K562 (cell line): Measurements from ENCODE around the gene ZC3H12C. TPM values are rescaled to one million over a fixed set of nuclear protein-coding genes. Genes with fewer than 3 reads are reported as not detected.

Source experiments
- ATAC-seq: fragments of 200-7000 bp; cut with Tn5 transposase; 3 replicates; pipeline ENCODE4 v1.9.1; 2020; ENCODE audit warnings: moderate library complexity
- BruUV-seq: library from RNA; stranded (reverse); fragments of 400-500 nt; replicated peaks from 2 replicates; lab custom pipeline; 2021; lab: Mats Ljungman, UMichigan
- CTCF ChIA-PET: fragments of 300-600 bp; formaldehyde crosslinking; extraction: SDS; loops from one replicate; lab custom pipeline; 2021; ENCODE audit warnings: low intra/inter-chr PET ratio; lab: Yijun Ruan, JAX
- POLR2A ChIA-PET: fragments of 300-600, 350-650 bp; sonication (Branson Sonifier 250); formaldehyde crosslinking; extraction: SDS; loops from one replicate; lab custom pipeline; 2021; ENCODE audit warnings: antibody characterized with exemption, inconsistent platforms; lab: Yijun Ruan, JAX
- DNase-seq, 4 experiments: peaks; one replicate each; pipeline versions ENCODE4 v3.0.0 to v3.0.0-alpha.2; 2011 to 2018; ENCODE audit warnings: low spot score in 3 of 4, mixed read lengths in 3 of 4; ENCODE audit errors: extremely low read depth in 1 of 4
- FAIRE-seq: peaks from 2 replicates; lab custom pipeline; 2011; peaks lifted over from hg19 to GRCh38; lab: Jason Lieb, UNC
- H2AFZ ChIP-seq: 2 replicates; pipeline ENCODE4 v1.6.0; 2011; ENCODE audit warnings: low read depth, low read length, control low read depth, inconsistent platforms
- H3K27ac ChIP-seq: fragments of 200-600 bp; 3 replicates; pipeline ENCODE4 v1.8.0; 2011; ENCODE audit warnings: low read depth, mild to moderate bottlenecking, control low read depth, inconsistent platforms, low read length, moderate library complexity, mixed read lengths; ENCODE audit errors: extremely low read depth
- H3K27me3 ChIP-seq, 2 experiments: fragments of 300-600 bp in 1 of 2; 2 replicates in 1 of 2; 3 replicates in 1 of 2; pipeline versions ENCODE4 v1.6.0 to v1.8.0; 2011; ENCODE audit warnings: inconsistent platforms in 2 of 2, low read length in 2 of 2, mild to moderate bottlenecking in 1 of 2, mixed read lengths in 1 of 2, moderate library complexity in 1 of 2; ENCODE audit not compliant: control insufficient read depth in 2 of 2, insufficient read depth in 2 of 2
- H3K36me3 ChIP-seq: fragments of 300-600 bp; 3 replicates; pipeline ENCODE4 v1.8.0; 2011; ENCODE audit warnings: mild to moderate bottlenecking, low read length, inconsistent platforms; ENCODE audit not compliant: control insufficient read depth, insufficient read depth
- H3K4me1 ChIP-seq, 2 experiments: fragments of 200-600 bp in 1 of 2; replicated peaks in 1 of 2; 2 replicates in 1 of 2; 3 replicates in 1 of 2; pipeline versions ENCODE4 v1.5.1 to v1.8.0; 2011; ENCODE audit warnings: inconsistent platforms in 2 of 2, low read length in 2 of 2, mild to moderate bottlenecking in 1 of 2, mixed read lengths in 1 of 2, moderate library complexity in 1 of 2; ENCODE audit not compliant: control insufficient read depth in 2 of 2, insufficient read depth in 2 of 2
- H3K4me2 ChIP-seq: 2 replicates; pipeline ENCODE4 v1.6.1; 2011; ENCODE audit warnings: low read length, control low read depth, inconsistent platforms, mixed read lengths; ENCODE audit not compliant: insufficient read depth
- H3K4me3 ChIP-seq: fragments of 200-600 bp; sonication (generic), shearing (Covaris generic); 2 replicates; pipeline ENCODE4 v1.5.1; 2016; ENCODE audit warnings: control low read depth, inconsistent platforms
- H3K79me2 ChIP-seq: fragments of 200-600 bp; 3 replicates; pipeline ENCODE4 v1.8.0; 2011; ENCODE audit warnings: low read length, inconsistent platforms; ENCODE audit not compliant: control insufficient read depth, insufficient read depth
- H3K9ac ChIP-seq, 2 experiments: 2 replicates each; pipeline versions ENCODE4 v1.6.0 to v1.6.1; 2011; ENCODE audit warnings: low read depth in 2 of 2, low read length in 2 of 2, control low read depth in 1 of 2, inconsistent platforms in 1 of 2, mild to moderate bottlenecking in 1 of 2, mixed read lengths in 1 of 2; ENCODE audit not compliant: insufficient read depth in 1 of 2
- H3K9me1 ChIP-seq: one replicate; pipeline ENCODE4 v1.6.0; 2011; ENCODE audit warnings: inconsistent platforms, mild to moderate bottlenecking, low read length, moderate library complexity; ENCODE audit not compliant: control insufficient read depth, insufficient read depth
- H3K9me3 ChIP-seq: replicated peaks from 2 replicates; pipeline ENCODE4 v1.5.1; 2011; ENCODE audit warnings: low read depth, low read length, inconsistent platforms; ENCODE audit not compliant: control insufficient read depth, insufficient read depth
- H4K20me1 ChIP-seq: replicated peaks from 2 replicates; pipeline ENCODE4 v1.6.1; 2011; ENCODE audit warnings: low read length, inconsistent platforms, mixed read lengths; ENCODE audit not compliant: control insufficient read depth, insufficient read depth
- CBX1 ChIP-seq: sonication (generic); IDR thresholded peaks from 2 replicates; pipeline ENCODE4 v1.6.1; 2016; ENCODE audit warnings: antibody characterized with exemption, low read depth, mild to moderate bottlenecking
- CBX3 ChIP-seq, 2 experiments: IDR thresholded peaks; 1 replicate in 1 of 2; 2 replicates in 1 of 2; pipeline ENCODE4 v1.6.1; 2012; ENCODE audit warnings: inconsistent platforms in 2 of 2, low read length in 2 of 2, borderline replicate concordance in 1 of 2, control low read depth in 1 of 2
- CREB1 ChIP-seq, 2 experiments: sonication (generic) in 1 of 2; formaldehyde crosslinking in 1 of 2; IDR thresholded peaks; 2 replicates each; pipeline versions ENCODE4 v1.6.1 to v1.8.0; 2012 to 2022; ENCODE audit warnings: inconsistent platforms in 1 of 2, mild to moderate bottlenecking in 1 of 2, missing genetic modification reagents in 1 of 2, moderate library complexity in 1 of 2
- MAFF ChIP-seq: IDR thresholded peaks from 2 replicates; pipeline ENCODE4 v1.6.1; 2012; ENCODE audit warnings: low read length, improper control_type of control experiment
- PRMT5 ChIP-seq: sonication (generic); formaldehyde crosslinking; IDR thresholded peaks from 2 replicates; pipeline ENCODE4 v1.5.0; 2020; ENCODE audit warnings: missing genetic modification reagents
- RAD21 ChIP-seq, 2 experiments: fragments of 250-450 bp in 1 of 2; fragments of 450-650 bp in 1 of 2; sonication (Bioruptor Pico) in 1 of 2; formaldehyde crosslinking in 1 of 2; IDR thresholded peaks in 1 of 2; conservative IDR thresholded peaks in 1 of 2; 2 replicates each; pipeline versions ENCODE4 v1.4.0 to v1.8.0; 2020 to 2022; ENCODE audit warnings: mild to moderate bottlenecking in 2 of 2, moderate library complexity in 1 of 2
- TAF9B ChIP-seq: fragments of 450-650 bp; IDR thresholded peaks from 2 replicates; pipeline ENCODE4 v1.6.1; 2018; ENCODE audit warnings: mild to moderate bottlenecking; ENCODE audit not compliant: partially characterized antibody
- ZNF384 ChIP-seq: IDR thresholded peaks from 2 replicates; pipeline ENCODE4 v1.6.1; 2012; ENCODE audit warnings: low read depth, low read length, improper control_type of control experiment
- WGBS: fragments of 100-300 bp; shearing (Covaris generic); methylation state at CpG from one replicate; pipeline ENCODE4 v1.1.6; 2016; ENCODE audit warnings: low coverage, mixed read lengths; ENCODE audit not compliant: insufficient coverage; ENCODE audit errors: missing lambda C conversion rate; 5-methylcytosine and 5-hydroxymethylcytosine counted together
- in situ Hi-C: fragments of 300-500 bp; cut with MboI; formaldehyde crosslinking; loops from 4 replicates; pipeline ENCODE4 v1.15.0; 2018; ENCODE audit warnings: inconsistent platforms, mixed read lengths
- intact Hi-C: fragments of 100-400 bp; cut with micrococcal nuclease; formaldehyde crosslinking; loops from 2 replicates; pipeline ENCODE4 v1.14.2; 2022
- polyA plus RNA-seq, 8 experiments: library from polyadenylated mRNA; depleted of rRNA in 4 of 8; stranded (reverse) in 5 of 8; unstranded in 3 of 8; fragments of >200 nt; fragmentation: Nextera tagmentation in 2 of 8; fragmentation: Illumina TruSeq in 1 of 8; extraction: Ambion mirVana in 2 of 8; extraction: Trizol in 1 of 8; gene quantifications; 2 replicates each; pipeline versions ENCODE4 v1.2.1 to v1.2.3, GENCODE V29; 2011 to 2014; ENCODE audit warnings: inconsistent platforms in 1 of 8, missing spikeins in 1 of 8
- total RNA-seq, 7 experiments: library from RNA; depleted of rRNA in 6 of 7; stranded (reverse); fragments of >200 nt in 6 of 7; fragmentation: Illumina TruSeq in 2 of 7; extraction: Trizol in 2 of 7; gene quantifications; 2 replicates each; pipeline versions ENCODE4 v1.2.1 to v1.2.3, GENCODE V29; 2011 to 2021; ENCODE audit warnings: low replicate concordance in 1 of 7
- TF ChIP-seq, protein P1 (sequence below): fragments of 450-650 bp; IDR thresholded peaks from 2 replicates; pipeline ENCODE4 v1.7.0; 2016; ENCODE audit warnings: borderline replicate concordance
- TF ChIP-seq, protein P2 (sequence below): sonication (generic); formaldehyde crosslinking; IDR thresholded peaks from 2 replicates; pipeline ENCODE4 v1.8.0; 2022; ENCODE audit warnings: mild to moderate bottlenecking, low read depth, missing genetic modification reagents

Gene ZC3H12C
- total and polyA plus RNA-seq, 9 of the 15 experiments (the other 6 are each of a cell fraction or from before 2014, with no cell fraction given): 0.56 to 5.9 (median 3.3) TPM

DNA sequence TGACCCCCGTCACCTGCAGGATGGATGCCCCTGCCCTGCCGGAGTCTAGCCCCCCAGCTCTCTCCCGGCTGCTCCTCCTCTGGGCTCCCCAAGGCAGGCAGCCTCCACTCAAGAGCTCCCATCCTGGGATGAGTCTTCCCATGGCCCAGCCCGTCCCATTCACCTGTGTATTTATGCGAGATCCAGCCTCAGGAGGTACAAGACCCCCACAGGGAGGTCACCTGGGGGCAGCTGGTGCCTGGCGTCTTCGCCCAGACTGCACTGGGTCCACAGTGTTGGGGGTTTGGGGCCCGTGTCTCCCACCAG lies 43.0 kb upstream of the ZC3H12C start:
- intact Hi-C loops (no loop called here), in situ Hi-C loops (no loop called here)
- TF ChIP-seq PRMT5 (CRISPR knock-in tag): no peak
- TF ChIP-seq, protein P1, sequence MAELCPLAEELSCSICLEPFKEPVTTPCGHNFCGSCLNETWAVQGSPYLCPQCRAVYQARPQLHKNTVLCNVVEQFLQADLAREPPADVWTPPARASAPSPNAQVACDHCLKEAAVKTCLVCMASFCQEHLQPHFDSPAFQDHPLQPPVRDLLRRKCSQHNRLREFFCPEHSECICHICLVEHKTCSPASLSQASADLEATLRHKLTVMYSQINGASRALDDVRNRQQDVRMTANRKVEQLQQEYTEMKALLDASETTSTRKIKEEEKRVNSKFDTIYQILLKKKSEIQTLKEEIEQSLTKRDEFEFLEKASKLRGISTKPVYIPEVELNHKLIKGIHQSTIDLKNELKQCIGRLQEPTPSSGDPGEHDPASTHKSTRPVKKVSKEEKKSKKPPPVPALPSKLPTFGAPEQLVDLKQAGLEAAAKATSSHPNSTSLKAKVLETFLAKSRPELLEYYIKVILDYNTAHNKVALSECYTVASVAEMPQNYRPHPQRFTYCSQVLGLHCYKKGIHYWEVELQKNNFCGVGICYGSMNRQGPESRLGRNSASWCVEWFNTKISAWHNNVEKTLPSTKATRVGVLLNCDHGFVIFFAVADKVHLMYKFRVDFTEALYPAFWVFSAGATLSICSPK: no peak
- ATAC-seq (no peak), FAIRE-seq (no peak), DNase-seq (no peak)
- no peaks in the 10 kb centered on the region; a peak in 1 of 5 replicates for H3K4me1 ChIP-seq
- BruUV-seq: no TSS peak
- H3K9me3 ChIP-seq: no peaks in the 10 kb centered on the region; the same call in none of the 2 replicates
- no peaks in the 10 kb centered on the region for H4K20me1 ChIP-seq
- no peak overlapping the region for H3K4me2 ChIP-seq
- H3K9ac ChIP-seq: no peak overlapping the region
- WGBS: 54% methylated on average over 6 of the region's 8 CpGs
- CTCF ChIA-PET: no interaction called here
- H3K27ac ChIP-seq: no peak overlapping the region
- no peak overlapping the region for H3K4me3 ChIP-seq
- POLR2A ChIA-PET: interaction anchor here (0.9 to 1.7 kb wide), 2 partner anchors 9 to 14 kb away, joined by 3 to 4 read pairs; no protein-coding TSS in a partner anchor
- no peaks in the 10 kb centered on the region for H3K27me3 ChIP-seq
- no peak overlapping the region for H2AFZ ChIP-seq
- H3K9me1 ChIP-seq: no peaks in the 10 kb centered on the region
- no peaks in the 10 kb centered on the region for H3K36me3 ChIP-seq
- H3K79me2 ChIP-seq: no peaks in the 10 kb centered on the region

DNA sequence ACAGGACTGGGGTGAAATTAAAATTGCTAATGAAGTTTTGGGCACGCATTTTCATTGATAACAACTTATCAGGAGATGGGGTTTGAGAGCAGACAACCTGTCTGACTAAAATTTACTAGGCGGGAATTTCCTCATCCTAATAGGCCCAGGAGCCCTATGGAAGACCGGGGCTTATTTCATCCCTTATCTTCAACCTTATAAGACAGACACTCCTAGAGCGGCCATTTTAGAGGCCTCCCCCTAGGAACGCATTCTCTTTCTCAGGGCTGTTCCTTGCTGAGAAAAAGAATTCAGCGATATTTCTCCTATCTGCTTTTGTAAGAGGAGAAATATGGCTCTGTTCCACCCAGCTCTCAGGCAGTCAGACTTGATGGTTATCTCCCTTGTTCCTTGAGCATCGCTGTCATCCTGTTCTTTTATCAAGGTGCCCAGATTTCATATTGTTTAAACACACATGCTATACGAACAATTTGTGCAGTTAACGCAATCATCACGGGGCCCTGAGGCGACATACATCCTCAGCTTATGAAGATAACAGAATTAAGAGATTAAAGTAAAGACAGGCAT lies 39.3 kb upstream of the ZC3H12C start:
- CTCF ChIA-PET: no interaction called here
- no peak for FAIRE-seq
- no peak overlapping the region for H2AFZ ChIP-seq
- TF ChIP-seq CREB1 (IDR thresholded peaks at IDR 0.05): no peak
- TF ChIP-seq CREB1 (CRISPR knock-in tag; IDR thresholded peaks at IDR 0.05): no peak
- TF ChIP-seq, protein P2, sequence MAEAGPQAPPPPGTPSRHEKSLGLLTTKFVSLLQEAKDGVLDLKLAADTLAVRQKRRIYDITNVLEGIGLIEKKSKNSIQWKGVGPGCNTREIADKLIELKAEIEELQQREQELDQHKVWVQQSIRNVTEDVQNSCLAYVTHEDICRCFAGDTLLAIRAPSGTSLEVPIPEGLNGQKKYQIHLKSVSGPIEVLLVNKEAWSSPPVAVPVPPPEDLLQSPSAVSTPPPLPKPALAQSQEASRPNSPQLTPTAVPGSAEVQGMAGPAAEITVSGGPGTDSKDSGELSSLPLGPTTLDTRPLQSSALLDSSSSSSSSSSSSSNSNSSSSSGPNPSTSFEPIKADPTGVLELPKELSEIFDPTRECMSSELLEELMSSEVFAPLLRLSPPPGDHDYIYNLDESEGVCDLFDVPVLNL: no peak
- TF ChIP-seq CBX3 (IDR thresholded peaks at IDR 0.05; ENCODE audit: borderline replicate concordance in 1 of 2, low read length in 2 of 2): peak in 1 of 2 experiments; percentile 94; a peak in 2 of 3 replicates
- TF ChIP-seq TAF9B: no peak
- no peak for TF ChIP-seq MAFF
- TF ChIP-seq ZNF384: no peak
- TF ChIP-seq RAD21 (CRISPR knock-in tag; conservative IDR thresholded peaks at IDR 0.05 in 1 of 2, IDR thresholded peaks at IDR 0.05 in 1 of 2): peak in 1 of 2 experiments; percentile 19; a peak in 1 of 4 replicates
- peak; percentile 61; the same call in 1 of the 2 replicates for TF ChIP-seq CBX1

More for the DNA sequence above, 39.3 kb upstream of the ZC3H12C start:
- Histone ChIP-seq H3K9me3 (no peaks in the 10 kb centered on the region; the same call in none of the 2 replicates), H4K20me1 (no peaks in the 10 kb centered on the region), H3K9ac (no peak overlapping the region), H3K4me3 (no peak overlapping the region), H3K4me1 (no peaks in the 10 kb centered on the region; a peak in 1 of 5 replicates), H3K27me3 (no peaks in the 10 kb centered on the region), H3K9me1 (no peaks in the 10 kb centered on the region), H3K36me3 (no peaks in the 10 kb centered on the region), H3K79me2 (no peaks in the 10 kb centered on the region), H3K27ac (no peak overlapping the region), H3K4me2 (no peak overlapping the region)
- 35% methylated on average over 11 of the region's 11 CpGs for WGBS
- POLR2A ChIA-PET: no interaction called here
- ATAC-seq: no peak
- in situ Hi-C loops (no loop called here), intact Hi-C loops (no loop called here)
- BruUV-seq: no TSS peak
- DNase-seq: no peak
